Suprapubic skin (tissue), 3 donors: ENCODE measurements around the gene MCC.

Experiments used
- CTCF ChIP-seq, 2 donors: fragments of 200-600 bp in 1 of 2; fragments of 450-650 bp in 1 of 2; sonication (generic) in 1 of 2; IDR thresholded peaks; one replicate each; pipeline ENCODE4 v1.5.1; 2016 to 2019; ENCODE audit warnings: antibody characterized with exemption in 2 of 2, mild to moderate bottlenecking in 1 of 2, moderate library complexity in 1 of 2
- POLR2A ChIP-seq, 2 donors: fragments of 450-650 bp; IDR thresholded peaks; one replicate each; pipeline ENCODE4 v1.6.1; 2017; ENCODE audit warnings: antibody characterized with exemption in 2 of 2, mild to moderate bottlenecking in 2 of 2, moderate library complexity in 2 of 2

- TF ChIP-seq POLR2A (IDR thresholded peaks at IDR 0.05) = no peak
- no peak for TF ChIP-seq CTCF (IDR thresholded peaks at IDR 0.05)
These were observed 54.2 kb downstream of the MCC start for GRCh38 chr5:113433862-113434612.
